Tibial artery (tissue), 4 donors: ENCODE results near the gene NUDT16L1.

Experiments
- DNase-seq, 2 donors: peaks; one replicate each; pipeline ENCODE4 v3.0.0-alpha.2; 2019
- H3K27ac ChIP-seq, 2 donors: fragments of 200-600 bp; sonication (generic) in 1 of 2; 1 replicate in 1 of 2; 2 replicates in 1 of 2; pipeline ENCODE4 v1.5.1; 2018 to 2019; ENCODE audit warnings: mild to moderate bottlenecking in 1 of 2
- H3K27me3 ChIP-seq, 2 donors: fragments of 200-600 bp; sonication (generic) in 1 of 2; one replicate each; pipeline versions ENCODE4 v1.5.1 to v1.6.0; 2016 to 2019
- H3K36me3 ChIP-seq, 3 donors: fragments of 200-600 bp; sonication (generic) in 2 of 3; one replicate each; pipeline ENCODE4 v1.5.1; 2016 to 2019; ENCODE audit warnings: mild to moderate bottlenecking in 2 of 3
- H3K4me1 ChIP-seq, 4 donors: fragments of 200-600 bp; sonication (generic) in 2 of 4; 1 replicate in 3 of 4; 2 replicates in 1 of 4; pipeline ENCODE4 v1.5.1; 2016 to 2019
- H3K4me3 ChIP-seq, 2 donors: fragments of 200-600 bp; sonication (generic) in 1 of 2; 1 replicate in 1 of 2; 2 replicates in 1 of 2; pipeline ENCODE4 v1.5.1; 2018 to 2019; ENCODE audit warnings: mild to moderate bottlenecking in 2 of 2
- H3K9me3 ChIP-seq, 3 donors: fragments of 200-600 bp; sonication (generic) in 1 of 3; one replicate each; pipeline ENCODE4 v1.5.1; 2016 to 2019
- CTCF ChIP-seq, 2 experiments: fragments of 200-600 bp in 1 of 2; fragments of 450-650 bp in 1 of 2; IDR thresholded peaks; one replicate each; pipeline ENCODE4 v1.5.1; 2017 to 2019; ENCODE audit warnings: antibody characterized with exemption in 2 of 2, mild to moderate bottlenecking in 1 of 2, moderate library complexity in 1 of 2
- intact Hi-C: fragments of 100-400 bp; cut with DNase I; formaldehyde crosslinking; loops from one replicate; pipeline ENCODE4 v1.15.0; 2023; ENCODE audit warnings: low total_unique reads

NUDT16L1 gene

GRCh38 chr16:4675864-4676786 is 17.2 kb upstream of the NUDT16L1 start:
- intact Hi-C loops = no loop called here
- H3K27ac ChIP-seq = no peak overlapping the region
- TF ChIP-seq CTCF (IDR thresholded peaks at IDR 0.05) = no peak

GRCh38 chr16:4676831-4677230 is 16.5 kb upstream of the NUDT16L1 start:
- Histone ChIP-seq H3K27ac (no peak overlapping the region), H3K36me3 (peaks cover 20 to 92% (median 64%) of the 10 kb centered on the region in 3 donors)
- no peak for DNase-seq

More at GRCh38 chr16:4675864-4676786, 17.2 kb upstream of the NUDT16L1 start:
- no peak for DNase-seq
- H3K27me3 ChIP-seq = no peaks in the 10 kb centered on the region
- no peaks in the 10 kb centered on the region for H3K9me3 ChIP-seq
- H3K4me1 ChIP-seq = peaks cover 0 to 5% (median 0%) of the 10 kb centered on the region in 4 donors
- H3K36me3 ChIP-seq = peaks cover 25 to 92% (median 64%) of the 10 kb centered on the region in 3 donors
- no peak overlapping the region for H3K4me3 ChIP-seq

GRCh38 chr16:4677390-4677789 is 16.0 kb upstream of the NUDT16L1 start:
- H3K36me3 ChIP-seq = peaks cover 20 to 92% (median 64%) of the 10 kb centered on the region in 3 donors
- intact Hi-C loops = no loop called here
- H3K4me1 ChIP-seq = peaks cover 0 to 7% (median 0%) of the 10 kb centered on the region in 4 donors
- no peak for TF ChIP-seq CTCF (IDR thresholded peaks at IDR 0.05)
- no peaks in the 10 kb centered on the region for H3K9me3 ChIP-seq
- DNase-seq = no peak
- no peak overlapping the region for H3K4me3 ChIP-seq
- H3K27ac ChIP-seq = no peak overlapping the region
- H3K27me3 ChIP-seq = no peaks in the 10 kb centered on the region

More at GRCh38 chr16:4676831-4677230, 16.5 kb upstream of the NUDT16L1 start:
- Histone ChIP-seq H3K4me1 (peaks cover 0 to 7% (median 0%) of the 10 kb centered on the region in 4 donors), H3K27me3 (no peaks in the 10 kb centered on the region), H3K4me3 (no peak overlapping the region), H3K9me3 (no peaks in the 10 kb centered on the region)
- TF ChIP-seq CTCF (IDR thresholded peaks at IDR 0.05) = no peak
- intact Hi-C loops = no loop called here

GRCh38 chr16:4677994-4678393 is 15.4 kb upstream of the NUDT16L1 start:
- peaks cover 25 to 93% (median 65%) of the 10 kb centered on the region in 3 donors for H3K36me3 ChIP-seq
- H3K4me3 ChIP-seq = no peak overlapping the region
- no peaks in the 10 kb centered on the region for H3K27me3 ChIP-seq
- TF ChIP-seq CTCF (IDR thresholded peaks at IDR 0.05) = no peak
- no peaks in the 10 kb centered on the region for H3K9me3 ChIP-seq
- peaks cover 0 to 7% (median 0%) of the 10 kb centered on the region in 4 donors for H3K4me1 ChIP-seq
- intact Hi-C loops = no loop called here
- DNase-seq = no peak
- no peak overlapping the region for H3K27ac ChIP-seq

- Histone ChIP-seq H3K27ac (no peak overlapping the region), H3K9me3 (no peaks in the 10 kb centered on the region), H3K27me3 (no peaks in the 10 kb centered on the region), H3K4me1 (peaks cover 0 to 7% (median 0%) of the 10 kb centered on the region in 4 donors), H3K36me3 (peaks cover 20 to 93% (median 66%) of the 10 kb centered on the region in 3 donors), H3K4me3 (no peak overlapping the region)
- no peak for DNase-seq
- intact Hi-C loops = no loop called here
- no peak for TF ChIP-seq CTCF (IDR thresholded peaks at IDR 0.05)
Observed at GRCh38 chr16:4678596-4678995, 14.8 kb upstream of the NUDT16L1 start.
